Middle frontal gyrus (tissue), 1 donor: ENCODE measurements around the gene TRPM3.

Source experiments
- DNase-seq: peaks from one replicate; pipeline ENCODE4 v3.0.0-alpha.2; 2015; ENCODE audit warnings: low spot score; ENCODE audit errors: extremely low spot score

TRPM3 gene

DNA sequence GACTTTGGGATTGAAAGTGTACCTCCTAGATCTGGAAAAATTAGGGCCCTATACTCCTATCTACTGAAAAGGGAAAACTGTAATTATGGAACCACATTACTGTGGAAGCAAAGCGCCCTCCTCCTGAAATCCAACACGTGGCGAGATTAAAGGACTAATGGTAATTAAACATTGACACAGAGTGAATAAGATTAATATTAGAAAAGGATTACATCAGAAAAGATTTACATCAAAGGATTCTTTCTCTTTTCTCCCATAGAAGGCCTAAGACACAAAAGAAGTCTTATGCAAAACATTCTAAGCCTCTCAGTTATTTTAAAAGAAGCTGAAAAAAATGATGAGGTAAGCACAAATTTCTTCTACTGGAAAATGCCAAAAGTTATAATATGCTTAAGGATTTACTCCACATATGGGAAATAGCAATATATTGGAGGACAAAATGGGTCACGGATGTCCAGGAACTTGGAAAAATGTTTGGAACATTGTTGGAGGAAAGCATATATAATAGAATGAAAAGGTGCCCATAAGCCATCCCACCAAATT lies 227.8 kb downstream of the TRPM3 start:
- DNase-seq, result no peak

DNA sequence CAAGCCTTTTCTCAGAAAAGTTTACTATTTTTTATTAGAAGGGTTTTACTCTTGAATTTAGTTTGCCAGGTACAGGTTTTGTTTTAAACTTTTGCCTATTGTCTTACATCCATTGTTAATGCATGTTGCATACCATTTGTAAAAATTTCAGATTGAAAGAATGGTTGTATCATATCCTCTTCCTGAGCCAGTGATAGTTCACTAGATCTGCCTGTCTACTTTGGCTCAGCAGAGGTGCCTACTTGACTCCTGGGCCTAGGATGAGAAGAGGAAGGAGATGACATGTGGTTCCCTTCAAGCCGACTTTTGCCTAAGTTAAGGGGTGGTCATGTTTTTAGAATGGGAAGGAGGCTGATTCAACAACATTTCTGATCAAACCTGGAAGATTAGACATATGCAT lies 232.9 kb downstream of the TRPM3 start:
- no peak for DNase-seq

DNA sequence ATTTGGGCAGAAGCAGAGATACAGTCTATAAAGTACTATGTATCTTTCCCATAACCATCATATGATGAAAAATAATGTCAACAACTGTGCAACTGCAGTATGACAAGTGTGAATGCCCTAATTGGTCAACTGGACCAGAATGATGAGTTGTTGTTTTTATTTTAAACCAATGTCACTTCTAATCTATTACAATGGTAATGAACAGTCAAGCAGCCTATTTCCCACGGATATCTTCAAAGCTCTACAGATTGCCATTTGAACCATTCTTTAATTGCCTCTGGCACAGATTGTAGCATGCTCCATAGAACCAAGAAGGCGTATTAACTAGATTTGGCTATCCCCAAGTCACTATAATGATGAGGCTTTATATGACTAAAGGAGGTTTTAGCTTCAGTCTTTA lies 233.6 kb downstream of the TRPM3 start:
- DNase-seq, result no peak

GRCh38 chr9:70883963-70884793 lies 237.2 kb downstream of the TRPM3 start:
- no peak for DNase-seq

DNA sequence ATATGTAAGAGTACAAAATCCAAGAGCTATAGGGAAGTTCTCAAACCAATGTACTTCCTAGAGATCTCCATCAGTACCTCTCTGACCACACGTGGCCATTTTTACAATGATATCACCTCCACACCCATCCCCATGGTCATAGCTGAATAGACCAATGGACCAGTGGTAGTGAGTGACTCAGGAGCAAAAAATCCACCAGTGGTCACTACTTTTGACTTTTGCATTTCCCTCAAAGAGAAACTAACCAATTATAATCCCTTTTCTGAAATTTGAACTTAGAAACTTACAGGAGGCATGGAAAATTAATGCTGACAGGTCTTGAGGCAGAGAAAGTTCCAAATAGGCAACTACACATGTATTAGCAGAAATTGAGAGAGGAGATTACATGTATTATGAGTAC lies 238.4 kb downstream of the TRPM3 start:
- DNase-seq, result no peak

DNA sequence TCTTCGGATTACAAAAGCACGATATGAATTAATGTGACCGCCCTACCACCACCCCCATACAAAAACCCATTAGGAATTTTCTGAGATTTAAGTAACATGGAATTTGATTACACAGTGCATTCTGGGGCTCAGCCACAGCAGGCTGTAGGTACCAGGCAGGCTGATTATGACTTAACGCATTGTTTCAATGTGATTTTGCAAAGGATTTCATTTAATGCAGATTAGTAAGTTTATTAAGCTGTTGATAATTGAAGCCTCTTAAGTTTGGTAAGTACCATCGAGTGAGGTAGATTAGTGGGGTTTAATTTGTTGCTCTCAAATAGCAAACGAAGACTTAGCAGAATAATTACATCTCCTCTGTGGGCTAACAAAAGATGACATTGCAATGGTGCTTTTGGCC lies 240.1 kb downstream of the TRPM3 start:
- DNase-seq, result no peak

DNA sequence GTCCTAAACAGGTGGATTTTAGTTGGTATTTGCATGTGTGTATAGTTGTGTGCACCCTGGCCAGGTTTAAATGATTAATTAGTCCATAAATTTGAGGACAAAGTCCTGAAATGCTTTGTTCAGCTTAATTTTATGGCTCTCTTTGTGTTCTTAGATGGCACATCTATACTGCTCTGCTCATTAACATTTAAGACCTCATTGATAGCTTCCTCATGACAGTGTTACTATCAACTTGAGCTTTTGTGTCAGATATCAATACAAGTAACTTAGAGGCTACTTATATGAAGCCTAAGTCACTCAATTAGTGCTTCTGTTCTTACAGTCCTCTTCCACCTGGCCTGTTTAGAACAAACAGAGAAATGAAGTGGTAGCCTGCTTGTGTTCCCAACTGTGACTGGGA lies 240.9 kb downstream of the TRPM3 start:
- DNase-seq, result no peak

DNA sequence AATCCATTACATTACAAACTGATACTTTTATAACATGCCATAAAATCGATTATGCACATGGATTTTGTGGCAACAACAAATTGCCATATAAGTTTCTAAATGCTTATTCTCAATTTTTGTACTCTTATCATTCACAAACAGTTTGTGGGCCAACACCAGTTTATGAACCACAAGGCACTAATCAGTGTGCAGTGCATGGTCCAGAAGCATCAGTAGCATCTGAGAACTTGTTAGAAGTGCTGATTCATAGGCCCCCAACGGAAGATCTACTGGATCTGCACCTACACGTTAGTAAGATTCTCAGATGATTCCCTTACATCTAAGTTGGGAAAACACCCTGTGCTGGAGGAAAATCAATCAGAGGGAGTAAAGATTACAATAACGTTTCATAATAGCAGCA lies 242.8 kb downstream of the TRPM3 start:
- DNase-seq, result no peak

GRCh38 chr9:70874451-70874850 lies 247.0 kb downstream of the TRPM3 start:
- no peak for DNase-seq

GRCh38 chr9:70873506-70873905 lies 247.9 kb downstream of the TRPM3 start:
- no peak for DNase-seq

DNA sequence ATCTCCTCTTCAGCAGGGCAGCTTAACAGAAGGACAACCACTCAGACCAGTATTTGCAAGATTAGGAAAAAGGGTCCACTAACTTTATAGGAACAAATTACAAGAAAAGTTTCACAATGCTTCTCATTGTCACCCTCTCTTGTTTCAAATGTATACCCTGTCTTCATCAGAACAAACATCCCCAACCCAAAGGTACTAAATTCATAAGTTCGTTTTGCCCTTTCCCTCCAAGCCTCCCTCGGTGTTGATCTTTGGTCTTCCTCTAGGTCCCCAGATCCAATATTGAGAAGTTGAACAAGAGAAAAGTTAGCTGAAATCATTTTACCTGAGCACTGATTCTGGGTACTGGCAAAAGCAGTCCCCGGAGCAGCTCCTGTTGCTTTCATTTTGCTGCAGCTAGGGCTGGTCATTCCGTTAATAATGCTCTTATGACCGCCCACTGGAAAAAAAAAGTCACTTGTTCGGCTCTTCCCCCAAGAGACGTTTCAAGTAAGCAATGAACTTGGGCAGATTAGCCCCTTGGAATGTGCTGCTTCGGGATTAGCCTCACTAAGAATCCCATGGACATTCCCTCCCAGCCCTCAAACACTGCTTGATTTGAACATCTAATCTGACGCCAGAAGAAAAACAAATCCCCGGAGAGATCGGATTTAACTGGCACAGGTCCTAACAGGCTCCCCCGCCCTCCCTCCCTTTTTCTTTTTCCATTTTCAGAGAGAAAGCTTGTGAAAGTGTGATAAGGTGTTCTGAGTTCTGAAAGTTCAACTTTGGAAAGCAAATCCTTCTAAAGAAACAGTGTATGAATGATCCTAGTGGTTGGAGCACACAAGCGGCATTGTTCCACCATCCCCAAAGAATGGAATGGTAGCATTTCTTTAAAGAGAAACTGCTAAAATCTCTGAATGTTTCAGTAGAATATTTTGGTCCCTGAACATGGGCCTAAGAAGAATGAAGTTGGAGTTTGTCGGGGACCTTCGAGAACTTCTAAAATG lies 252.5 kb downstream of the TRPM3 start:
- no peak for DNase-seq

GRCh38 chr9:70868041-70868440 lies 253.4 kb downstream of the TRPM3 start:
- no peak for DNase-seq

- no peak for DNase-seq
These were observed 255.9 kb downstream of the TRPM3 start for GRCh38 chr9:70865471-70865870.

GRCh38 chr9:70861797-70862196 lies 259.6 kb downstream of the TRPM3 start:
- no peak for DNase-seq

DNA sequence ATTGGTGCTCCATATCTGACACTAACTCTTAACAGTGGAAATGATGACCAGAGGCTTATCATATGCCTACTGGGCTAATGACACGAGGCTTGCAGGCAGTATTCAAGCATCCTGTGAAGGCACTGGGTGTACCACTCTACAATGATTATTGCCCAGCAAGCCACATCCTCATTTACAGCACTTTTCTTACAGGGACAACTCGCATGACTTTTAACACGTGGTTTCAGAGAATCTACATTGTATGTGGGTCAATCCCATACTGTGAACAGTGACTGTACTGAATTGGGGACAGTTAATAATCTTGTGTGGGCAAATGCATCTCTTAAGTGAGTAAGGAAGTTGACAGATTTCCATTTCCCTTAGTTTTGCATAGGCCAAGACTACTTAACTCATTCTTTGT lies 260.0 kb downstream of the TRPM3 start:
- no peak for DNase-seq

DNA sequence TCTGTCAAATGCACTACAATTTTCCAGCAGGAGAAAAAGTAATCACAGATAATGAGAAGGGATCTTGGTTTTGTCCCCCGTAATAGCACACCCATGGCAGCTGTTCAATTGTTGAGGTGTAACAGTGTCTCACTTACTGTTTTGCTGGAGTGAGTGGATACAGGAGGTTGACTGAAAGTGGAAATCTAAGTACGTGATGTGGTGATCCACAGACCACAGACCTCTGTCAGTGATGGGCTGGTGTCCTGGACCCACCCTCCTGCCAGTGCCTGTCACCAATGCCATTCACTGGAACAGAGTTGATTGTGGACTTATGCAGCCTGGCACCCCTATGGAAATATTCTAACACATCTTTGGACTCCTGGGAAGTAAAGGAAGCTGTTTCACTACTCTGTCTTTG lies 261.7 kb downstream of the TRPM3 start:
- DNase-seq, result no peak

DNA sequence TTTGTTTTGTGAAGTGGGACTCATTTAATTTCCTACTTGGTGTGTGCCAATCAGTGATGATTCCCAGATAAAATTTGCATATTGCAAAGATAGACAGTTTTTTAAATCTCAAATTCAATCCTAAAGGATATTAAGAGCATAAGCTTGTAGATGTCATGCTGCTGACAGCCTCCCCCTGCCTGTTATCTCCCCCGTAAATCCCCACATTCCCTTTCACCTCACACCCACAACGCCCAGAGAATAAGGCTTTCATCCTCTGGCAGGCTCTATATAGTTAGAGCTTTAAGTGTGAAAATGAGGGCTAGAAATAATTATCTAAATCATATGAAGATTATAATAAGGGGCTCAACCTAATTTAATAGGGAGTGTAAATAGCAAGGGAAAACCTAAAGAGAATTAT lies 265.0 kb downstream of the TRPM3 start:
- no peak for DNase-seq

DNA sequence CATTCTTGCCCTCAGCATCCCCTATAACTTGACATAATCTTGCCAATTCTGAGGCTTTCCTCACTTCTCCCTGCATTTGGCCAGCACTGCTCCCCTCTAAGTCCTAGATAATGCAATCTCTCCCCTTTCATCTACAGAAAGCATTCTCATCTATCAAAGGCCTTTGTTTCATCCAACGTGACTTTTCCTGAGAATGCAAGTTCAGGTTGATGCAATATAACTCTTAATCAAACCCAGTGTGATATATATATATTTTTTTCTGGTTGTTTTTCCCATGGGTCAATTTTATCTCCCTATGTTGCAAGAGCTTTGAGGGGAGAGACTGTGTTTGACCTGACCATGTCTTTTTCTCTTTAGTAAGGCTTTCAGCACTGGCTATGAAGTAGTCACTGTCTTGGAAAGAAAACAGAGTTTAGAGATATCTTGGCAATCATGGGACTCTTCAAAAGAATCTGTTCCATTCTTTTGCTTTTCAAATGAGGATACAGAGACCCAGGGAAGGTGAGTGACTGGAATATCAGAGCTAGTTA lies 268.6 kb downstream of the TRPM3 start:
- no peak for DNase-seq

DNA sequence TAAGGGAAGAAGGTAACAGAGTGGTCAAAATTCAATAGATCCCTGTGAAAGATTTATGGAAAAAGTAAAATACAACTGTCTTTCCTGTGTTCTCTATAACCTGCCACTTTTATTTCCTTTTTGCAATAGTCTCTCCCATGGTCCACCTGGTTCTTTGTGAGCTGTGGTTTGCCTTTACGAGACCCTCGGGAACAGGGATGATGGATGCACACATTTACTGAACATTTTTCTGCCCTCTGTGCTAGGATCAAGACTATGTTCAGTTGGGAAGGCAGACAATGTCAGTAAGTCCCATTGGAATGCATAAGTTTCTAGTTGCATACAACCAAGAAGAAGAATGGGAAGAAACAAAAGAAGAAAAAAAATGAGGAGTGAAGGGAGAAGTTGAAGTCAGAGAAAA lies 281.2 kb downstream of the TRPM3 start:
- DNase-seq, result no peak

DNA sequence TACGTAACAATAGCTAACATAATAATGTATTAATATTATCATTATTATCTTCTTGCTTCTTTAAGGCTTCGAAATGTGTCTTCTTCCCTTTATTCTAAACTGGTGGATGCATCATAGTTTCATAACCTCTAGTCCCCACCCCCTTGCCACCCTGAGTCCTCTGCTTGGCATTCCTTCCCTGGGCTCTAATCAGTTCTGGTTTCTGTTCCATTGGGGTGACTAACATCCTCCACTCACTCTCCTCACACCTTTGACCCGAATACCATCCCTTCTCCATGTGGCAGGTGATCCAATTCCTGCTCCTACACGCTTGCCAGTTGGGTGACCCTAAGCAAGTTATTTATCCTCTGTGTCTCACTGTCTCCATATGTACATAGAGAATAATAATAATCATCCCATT lies 286.1 kb downstream of the TRPM3 start:
- DNase-seq, result no peak

DNA sequence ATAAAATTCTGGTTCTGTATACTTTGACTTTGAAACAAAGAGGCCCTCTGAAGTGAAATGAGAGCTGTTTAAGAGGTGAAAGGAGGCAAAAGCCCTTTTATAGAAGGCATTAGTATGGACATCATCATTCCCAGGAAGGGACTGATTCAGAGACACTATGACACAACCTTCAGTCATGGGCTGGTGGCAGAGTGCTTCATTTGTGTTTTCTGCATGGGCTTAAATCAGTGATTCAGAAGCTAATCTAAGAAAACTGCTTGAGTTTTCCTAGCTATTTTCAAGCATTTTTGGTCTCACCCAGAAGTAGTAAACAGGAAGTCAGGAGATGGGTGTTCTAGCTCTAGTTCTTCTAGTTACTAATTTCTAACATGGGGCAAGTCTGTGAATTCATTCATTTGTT lies 288.9 kb downstream of the TRPM3 start:
- no peak for DNase-seq

GRCh38 chr9:70830618-70831017 lies 290.8 kb downstream of the TRPM3 start:
- DNase-seq, result no peak
